K562 (cell line): ENCODE data around the gene RGS6. TPM values are rescaled to one million over a fixed set of nuclear protein-coding genes. Genes with fewer than 3 reads are reported as not detected.

Experiments
- ATAC-seq: fragments of 200-7000 bp; cut with Tn5 transposase; 3 replicates; pipeline ENCODE4 v1.9.1; 2020; ENCODE audit warnings: moderate library complexity
- BruUV-seq: library from RNA; stranded (reverse); fragments of 400-500 nt; replicated peaks from 2 replicates; lab custom pipeline; 2021; lab: Mats Ljungman, UMichigan
- CTCF ChIA-PET: fragments of 300-600 bp; formaldehyde crosslinking; extraction: SDS; loops from one replicate; lab custom pipeline; 2021; ENCODE audit warnings: low intra/inter-chr PET ratio; lab: Yijun Ruan, JAX
- POLR2A ChIA-PET: fragments of 300-600, 350-650 bp; sonication (Branson Sonifier 250); formaldehyde crosslinking; extraction: SDS; loops from one replicate; lab custom pipeline; 2021; ENCODE audit warnings: antibody characterized with exemption, inconsistent platforms; lab: Yijun Ruan, JAX
- DNase-seq, 4 experiments: peaks; one replicate each; pipeline versions ENCODE4 v3.0.0 to v3.0.0-alpha.2; 2011 to 2018; ENCODE audit warnings: low spot score in 3 of 4, mixed read lengths in 3 of 4; ENCODE audit errors: extremely low read depth in 1 of 4
- FAIRE-seq: peaks from 2 replicates; lab custom pipeline; 2011; peaks lifted over from hg19 to GRCh38; lab: Jason Lieb, UNC
- H2AFZ ChIP-seq: 2 replicates; pipeline ENCODE4 v1.6.0; 2011; ENCODE audit warnings: low read depth, low read length, control low read depth, inconsistent platforms
- H3K27ac ChIP-seq: fragments of 200-600 bp; 3 replicates; pipeline ENCODE4 v1.8.0; 2011; ENCODE audit warnings: low read depth, mild to moderate bottlenecking, control low read depth, inconsistent platforms, low read length, moderate library complexity, mixed read lengths; ENCODE audit errors: extremely low read depth
- H3K27me3 ChIP-seq, 2 experiments: fragments of 300-600 bp in 1 of 2; 2 replicates in 1 of 2; 3 replicates in 1 of 2; pipeline versions ENCODE4 v1.6.0 to v1.8.0; 2011; ENCODE audit warnings: inconsistent platforms in 2 of 2, low read length in 2 of 2, mild to moderate bottlenecking in 1 of 2, mixed read lengths in 1 of 2, moderate library complexity in 1 of 2; ENCODE audit not compliant: control insufficient read depth in 2 of 2, insufficient read depth in 2 of 2
- H3K36me3 ChIP-seq: fragments of 300-600 bp; 3 replicates; pipeline ENCODE4 v1.8.0; 2011; ENCODE audit warnings: mild to moderate bottlenecking, low read length, inconsistent platforms; ENCODE audit not compliant: control insufficient read depth, insufficient read depth
- H3K4me1 ChIP-seq, 2 experiments: fragments of 200-600 bp in 1 of 2; replicated peaks in 1 of 2; 2 replicates in 1 of 2; 3 replicates in 1 of 2; pipeline versions ENCODE4 v1.5.1 to v1.8.0; 2011; ENCODE audit warnings: inconsistent platforms in 2 of 2, low read length in 2 of 2, mild to moderate bottlenecking in 1 of 2, mixed read lengths in 1 of 2, moderate library complexity in 1 of 2; ENCODE audit not compliant: control insufficient read depth in 2 of 2, insufficient read depth in 2 of 2
- H3K4me2 ChIP-seq: 2 replicates; pipeline ENCODE4 v1.6.1; 2011; ENCODE audit warnings: low read length, control low read depth, inconsistent platforms, mixed read lengths; ENCODE audit not compliant: insufficient read depth
- H3K4me3 ChIP-seq: fragments of 200-600 bp; sonication (generic), shearing (Covaris generic); 2 replicates; pipeline ENCODE4 v1.5.1; 2016; ENCODE audit warnings: control low read depth, inconsistent platforms
- H3K79me2 ChIP-seq: fragments of 200-600 bp; 3 replicates; pipeline ENCODE4 v1.8.0; 2011; ENCODE audit warnings: low read length, inconsistent platforms; ENCODE audit not compliant: control insufficient read depth, insufficient read depth
- H3K9ac ChIP-seq, 2 experiments: 2 replicates each; pipeline versions ENCODE4 v1.6.0 to v1.6.1; 2011; ENCODE audit warnings: low read depth in 2 of 2, low read length in 2 of 2, control low read depth in 1 of 2, inconsistent platforms in 1 of 2, mild to moderate bottlenecking in 1 of 2, mixed read lengths in 1 of 2; ENCODE audit not compliant: insufficient read depth in 1 of 2
- H3K9me1 ChIP-seq: one replicate; pipeline ENCODE4 v1.6.0; 2011; ENCODE audit warnings: inconsistent platforms, mild to moderate bottlenecking, low read length, moderate library complexity; ENCODE audit not compliant: control insufficient read depth, insufficient read depth
- H3K9me3 ChIP-seq: replicated peaks from 2 replicates; pipeline ENCODE4 v1.5.1; 2011; ENCODE audit warnings: low read depth, low read length, inconsistent platforms; ENCODE audit not compliant: control insufficient read depth, insufficient read depth
- H4K20me1 ChIP-seq: replicated peaks from 2 replicates; pipeline ENCODE4 v1.6.1; 2011; ENCODE audit warnings: low read length, inconsistent platforms, mixed read lengths; ENCODE audit not compliant: control insufficient read depth, insufficient read depth
- ARID1B ChIP-seq: fragments of 450-650 bp; IDR thresholded peaks from 2 replicates; pipeline ENCODE4 v1.6.1; 2016; ENCODE audit warnings: antibody characterized with exemption, mild to moderate bottlenecking, inconsistent platforms
- BHLHE40 ChIP-seq: IDR thresholded peaks from 2 replicates; pipeline ENCODE4 v1.6.1; 2011; ENCODE audit warnings: low read length, improper control_type of control experiment
- CEBPG ChIP-seq, 3 experiments: fragments of 200-800 bp in 1 of 3; sonication (Bioruptor generic) in 1 of 3; sonication (generic) in 1 of 3; formaldehyde crosslinking in 1 of 3; IDR thresholded peaks in 2 of 3; conservative IDR thresholded peaks in 1 of 3; 2 replicates each; pipeline versions ENCODE4 v1.6.1 to v1.8.0; 2016 to 2022; ENCODE audit warnings: missing compliant biosample characterization in 2 of 3, missing genetic modification characterization in 2 of 3, mild to moderate bottlenecking in 1 of 3, missing genetic modification reagents in 1 of 3
- FOXK2 ChIP-seq, 2 experiments: fragments of 450-650 bp; IDR thresholded peaks in 1 of 2; conservative IDR thresholded peaks in 1 of 2; 2 replicates each; pipeline ENCODE4 v1.6.1; 2016; ENCODE audit warnings: low read depth in 2 of 2, mild to moderate bottlenecking in 1 of 2
- JUNB ChIP-seq: fragments of 450-650 bp; formaldehyde crosslinking; conservative IDR thresholded peaks from 2 replicates; pipeline ENCODE4 v1.4.0; 2020; ENCODE audit warnings: mild to moderate bottlenecking
- MCM2 ChIP-seq: fragments of 450-650 bp; IDR thresholded peaks from 2 replicates; pipeline ENCODE4 v1.6.1; 2017; ENCODE audit warnings: low read depth, mild to moderate bottlenecking
- MEIS2 ChIP-seq: fragments of 450-650 bp; IDR thresholded peaks from 2 replicates; pipeline ENCODE4 v1.6.1; 2014; ENCODE audit warnings: mild to moderate bottlenecking; ENCODE audit not compliant: partially characterized antibody
- NCOA2 ChIP-seq, 2 experiments: fragments of 450-650 bp; IDR thresholded peaks; 2 replicates each; pipeline ENCODE4 v1.6.1; 2018; ENCODE audit warnings: mild to moderate bottlenecking in 2 of 2, moderate library complexity in 1 of 2; ENCODE audit not compliant: partially characterized antibody in 2 of 2
- NCOA6 ChIP-seq: fragments of 450-650 bp; IDR thresholded peaks from 2 replicates; pipeline ENCODE4 v1.6.1; 2017; ENCODE audit warnings: mild to moderate bottlenecking
- RBM15 ChIP-seq: fragments of 200-400 bp; formaldehyde crosslinking; IDR thresholded peaks from 2 replicates; pipeline ENCODE4 v1.6.1; 2018; ENCODE audit warnings: mild to moderate bottlenecking, low read length, moderate library complexity; ENCODE audit not compliant: insufficient read depth
- TOE1 ChIP-seq, 2 experiments: fragments of 450-650 bp in 1 of 2; sonication (generic) in 1 of 2; formaldehyde crosslinking in 1 of 2; IDR thresholded peaks; 2 replicates each; pipeline versions ENCODE4 v1.7.1 to v1.8.0; 2016 to 2022; ENCODE audit warnings: borderline replicate concordance in 2 of 2, mild to moderate bottlenecking in 2 of 2, antibody characterized with exemption in 1 of 2, inconsistent platforms in 1 of 2, low read depth in 1 of 2, missing genetic modification reagents in 1 of 2, moderate library complexity in 1 of 2
- ZNF174 ChIP-seq: fragments of 250-450 bp; sonication (Bioruptor Pico); IDR thresholded peaks from 2 replicates; pipeline ENCODE4 v1.4.0; 2020; ENCODE audit warnings: mild to moderate bottlenecking
- ZNF3 ChIP-seq: fragments of 250-450 bp; sonication (Bioruptor Pico); IDR thresholded peaks from 2 replicates; pipeline ENCODE4 v1.5.0; 2021; ENCODE audit warnings: mild to moderate bottlenecking, moderate library complexity
- ZNF584 ChIP-seq: fragments of 200-800 bp; sonication (Bioruptor generic); IDR thresholded peaks from 2 replicates; pipeline ENCODE4 v1.6.1; 2016; ENCODE audit warnings: low read depth, mild to moderate bottlenecking, missing genetic modification characterization, missing compliant biosample characterization
- WGBS: fragments of 100-300 bp; shearing (Covaris generic); methylation state at CpG from one replicate; pipeline ENCODE4 v1.1.6; 2016; ENCODE audit warnings: low coverage, mixed read lengths; ENCODE audit not compliant: insufficient coverage; ENCODE audit errors: missing lambda C conversion rate; 5-methylcytosine and 5-hydroxymethylcytosine counted together
- in situ Hi-C: fragments of 300-500 bp; cut with MboI; formaldehyde crosslinking; loops from 4 replicates; pipeline ENCODE4 v1.15.0; 2018; ENCODE audit warnings: inconsistent platforms, mixed read lengths
- intact Hi-C: fragments of 100-400 bp; cut with micrococcal nuclease; formaldehyde crosslinking; loops from 2 replicates; pipeline ENCODE4 v1.14.2; 2022
- polyA plus RNA-seq, 8 experiments: library from polyadenylated mRNA; depleted of rRNA in 4 of 8; stranded (reverse) in 5 of 8; unstranded in 3 of 8; fragments of >200 nt; fragmentation: Nextera tagmentation in 2 of 8; fragmentation: Illumina TruSeq in 1 of 8; extraction: Ambion mirVana in 2 of 8; extraction: Trizol in 1 of 8; gene quantifications; 2 replicates each; pipeline versions ENCODE4 v1.2.1 to v1.2.3, GENCODE V29; 2011 to 2014; ENCODE audit warnings: inconsistent platforms in 1 of 8, missing spikeins in 1 of 8
- total RNA-seq, 7 experiments: library from RNA; depleted of rRNA in 6 of 7; stranded (reverse); fragments of >200 nt in 6 of 7; fragmentation: Illumina TruSeq in 2 of 7; extraction: Trizol in 2 of 7; gene quantifications; 2 replicates each; pipeline versions ENCODE4 v1.2.1 to v1.2.3, GENCODE V29; 2011 to 2021; ENCODE audit warnings: low replicate concordance in 1 of 7
- TF ChIP-seq, protein P1 (sequence below): fragments of 450-650 bp; formaldehyde crosslinking; IDR thresholded peaks from 2 replicates; pipeline ENCODE4 v1.4.0; 2020; ENCODE audit warnings: mild to moderate bottlenecking, moderate library complexity

Gene RGS6
- total and polyA plus RNA-seq, 9 of the 15 experiments (the other 6 are each of a cell fraction or from before 2014, with no cell fraction given), result not detected

DNA sequence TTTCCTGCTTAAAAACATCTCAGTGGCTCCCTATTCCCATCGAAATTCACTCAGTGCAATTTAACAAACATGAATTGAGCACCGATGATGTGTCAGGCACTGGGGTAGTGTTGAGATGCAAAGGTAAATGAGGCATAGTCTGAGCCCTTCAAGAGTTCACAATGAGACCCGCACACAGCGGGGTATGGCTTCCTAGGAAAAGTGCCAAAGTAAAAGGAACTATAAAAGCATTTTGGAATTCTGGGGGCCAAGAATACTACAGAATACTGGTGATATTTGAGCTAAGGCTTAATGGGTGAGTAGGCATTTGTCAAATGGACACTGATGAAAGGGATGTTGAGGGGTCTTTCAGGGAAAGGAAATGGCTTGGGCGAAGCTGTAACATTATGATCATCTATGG, 646.3 kb downstream of the RGS6 start:
- Histone ChIP-seq H3K9me3 (no peaks in the 10 kb centered on the region), H2AFZ (no peak overlapping the region), H4K20me1 (no peaks in the 10 kb centered on the region), H3K9me1 (no peaks in the 10 kb centered on the region), H3K4me3 (no peak overlapping the region), H3K27ac (no peak overlapping the region), H3K4me1 (no peaks in the 10 kb centered on the region), H3K79me2 (no peaks in the 10 kb centered on the region), H3K36me3 (no peaks in the 10 kb centered on the region), H3K27me3 (no peaks in the 10 kb centered on the region; a peak in 1 of 5 replicates), H3K4me2 (no peak overlapping the region), H3K9ac (no peak overlapping the region)
- ChIA-PET POLR2A (no interaction called here), CTCF (no interaction called here)
- no TSS peak for BruUV-seq
- DNase-seq, result no peak
- intact Hi-C loops, result no loop called here
- 0% methylated on average over 4 of the region's 5 CpGs for WGBS
- FAIRE-seq, result no peak
- ATAC-seq, result no peak
- in situ Hi-C loops, result no loop called here
- TF ChIP-seq RBM15 (no peak), BHLHE40 (no peak), NCOA6 (no peak), ZNF174 (no peak)
- TF ChIP-seq, protein P1, sequence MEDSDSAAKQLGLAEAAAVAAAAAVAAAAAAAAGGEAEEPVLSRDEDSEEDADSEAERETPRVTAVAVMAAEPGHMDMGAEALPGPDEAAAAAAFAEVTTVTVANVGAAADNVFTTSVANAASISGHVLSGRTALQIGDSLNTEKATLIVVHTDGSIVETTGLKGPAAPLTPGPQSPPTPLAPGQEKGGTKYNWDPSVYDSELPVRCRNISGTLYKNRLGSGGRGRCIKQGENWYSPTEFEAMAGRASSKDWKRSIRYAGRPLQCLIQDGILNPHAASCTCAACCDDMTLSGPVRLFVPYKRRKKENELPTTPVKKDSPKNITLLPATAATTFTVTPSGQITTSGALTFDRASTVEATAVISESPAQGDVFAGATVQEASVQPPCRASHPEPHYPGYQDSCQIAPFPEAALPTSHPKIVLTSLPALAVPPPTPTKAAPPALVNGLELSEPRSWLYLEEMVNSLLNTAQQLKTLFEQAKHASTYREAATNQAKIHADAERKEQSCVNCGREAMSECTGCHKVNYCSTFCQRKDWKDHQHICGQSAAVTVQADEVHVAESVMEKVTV (CRISPR knock-in tag), result no peak

DNA sequence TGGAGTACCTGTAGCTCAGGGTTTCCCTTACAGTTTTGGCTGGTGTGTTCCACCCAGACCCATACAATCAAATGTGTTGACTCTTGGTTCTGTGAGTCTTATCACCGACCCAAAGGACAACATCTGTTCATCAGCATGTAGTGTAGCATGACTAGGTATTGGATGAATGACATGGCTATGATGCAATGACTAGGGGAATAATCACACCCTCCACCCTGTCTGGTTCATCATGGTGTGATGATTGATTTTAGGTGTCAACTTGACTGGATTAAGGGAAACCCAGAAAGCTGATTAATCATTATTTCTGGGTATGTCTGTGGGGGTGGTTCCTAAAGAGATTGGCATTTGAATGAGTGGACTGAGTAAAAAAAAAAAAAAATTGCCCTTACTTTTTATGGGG, 650.4 kb downstream of the RGS6 start:
- ATAC-seq (no peak), FAIRE-seq (no peak), DNase-seq (no peak)
- ChIA-PET CTCF (no interaction called here), POLR2A (interaction anchor here (0.6 to 1.2 kb wide), 2 partner anchors 37 to 43 kb away, joined by 3 to 4 read pairs; no protein-coding TSS in a partner anchor)
- no TSS peak for BruUV-seq
- Histone ChIP-seq H3K4me1 (no peaks in the 10 kb centered on the region), H3K4me3 (no peak overlapping the region), H3K27ac (no peak overlapping the region), H3K9me3 (no peaks in the 10 kb centered on the region), H3K36me3 (no peaks in the 10 kb centered on the region), H3K79me2 (no peaks in the 10 kb centered on the region), H4K20me1 (no peaks in the 10 kb centered on the region), H2AFZ (no peak overlapping the region), H3K9ac (no peak overlapping the region), H3K27me3 (no peaks in the 10 kb centered on the region), H3K9me1 (no peaks in the 10 kb centered on the region), H3K4me2 (no peak overlapping the region)
- intact Hi-C loops (no loop called here), in situ Hi-C loops (no loop called here)
- WGBS, result 0% methylated on average over 1 of the region's 1 CpG
- TF ChIP-seq CEBPG (CRISPR knock-in tag; IDR thresholded peaks at IDR 0.05) (no peak), CEBPG (tag; conservative IDR thresholded peaks at IDR 0.05 in 1 of 2, IDR thresholded peaks at IDR 0.05 in 1 of 2) (peak; percentile 36 to 86; a peak in 3 of 4 replicates), ZNF584 (CRISPR knock-in tag) (no peak), ZNF3 (CRISPR knock-in tag) (no peak), MCM2 (no peak), NCOA2 (IDR thresholded peaks at IDR 0.05; ENCODE audit: partially characterized antibody in 2 of 2) (no peak), MEIS2 (peak; percentile 78), JUNB (no peak), TOE1 (IDR thresholded peaks at IDR 0.05; ENCODE audit: borderline replicate concordance) (no peak), TOE1 (CRISPR knock-in tag; IDR thresholded peaks at IDR 0.05; ENCODE audit: borderline replicate concordance, low read depth) (no peak), FOXK2 (conservative IDR thresholded peaks at IDR 0.05 in 1 of 2, IDR thresholded peaks at IDR 0.05 in 1 of 2; ENCODE audit: low read depth in 2 of 2) (no peak), ARID1B (peak; percentile 23; the same call in 1 of the 2 replicates)
